Stimulated activated naive B cell treated with anti-CD40 and anti-IgM and Interleukin-4, amounts not matched to agents 10 μg/mL and 1 μg/mL and 100 μg/mL, for 72 hours (primary cell): Measurements from ENCODE around the gene PRRX2.
"Not testable (repeated sequence)": the region's sequence is repeated elsewhere in the genome, so short reads cannot be mapped to it uniquely, and the experiment has no call there.

Experiments used
- ATAC-seq, 2 donors: fragments of 150-1000 bp; cut with Tn5 transposase; replicated peaks; 2 replicates each; pipeline ENCODE4 v1.10.0; 2021; ENCODE audit warnings: moderate library complexity in 1 of 2
- DNase-seq: peaks from one replicate; pipeline ENCODE4 v3.0.0; 2021
- H3K27ac Mint-ChIP-seq: one replicate; pipeline ENCODE4 v1.8.0; 2022; ENCODE audit warnings: mild to moderate bottlenecking, mixed read lengths
- H3K27me3 Mint-ChIP-seq, 2 donors: one replicate each; pipeline ENCODE4 v1.8.0; 2022; ENCODE audit warnings: mixed read lengths in 2 of 2
- H3K36me3 Mint-ChIP-seq, 2 donors: one replicate each; pipeline ENCODE4 v1.8.0; 2022; ENCODE audit warnings: mixed read lengths in 2 of 2, mild to moderate bottlenecking in 1 of 2
- H3K4me1 Mint-ChIP-seq, 2 donors: one replicate each; pipeline ENCODE4 v1.8.0; 2022; ENCODE audit warnings: mixed read lengths in 2 of 2, mild to moderate bottlenecking in 1 of 2
- H3K4me3 Mint-ChIP-seq, 2 donors: one replicate each; pipeline ENCODE4 v1.8.0; 2022; ENCODE audit warnings: mild to moderate bottlenecking in 2 of 2, mixed read lengths in 2 of 2, moderate library complexity in 1 of 2
- H3K9me3 Mint-ChIP-seq, 2 donors: one replicate each; pipeline ENCODE4 v1.8.0; 2022; ENCODE audit warnings: mixed read lengths in 2 of 2, mild to moderate bottlenecking in 1 of 2

Gene PRRX2

GRCh38 chr9:129759319-129759718 lies 93.9 kb downstream of the PRRX2 start:
- Mint-ChIP-seq H3K4me3 (no peak overlapping the region), H3K27ac (no peak overlapping the region), H3K4me1 (peaks cover 9 to 21% of the 10 kb centered on the region in 2 donors), H3K9me3 (no peaks in the 10 kb centered on the region), H3K27me3 (peaks cover 29 to 46% of the 10 kb centered on the region in 2 donors), H3K36me3 (no peaks in the 10 kb centered on the region)
- no peak for DNase-seq
- no peak for ATAC-seq

- DNase-seq (no peak), ATAC-seq (no peak)
- H3K9me3 Mint-ChIP-seq, result no peaks in the 10 kb centered on the region
- no peaks in the 10 kb centered on the region for H3K36me3 Mint-ChIP-seq
- peaks cover 29 to 45% of the 10 kb centered on the region in 2 donors for H3K27me3 Mint-ChIP-seq
- H3K27ac Mint-ChIP-seq, result no peak overlapping the region
- H3K4me1 Mint-ChIP-seq, result peaks cover 9 to 21% of the 10 kb centered on the region in 2 donors
- no peak overlapping the region for H3K4me3 Mint-ChIP-seq
Measured at GRCh38 chr9:129759804-129760502, 94.5 kb downstream of the PRRX2 start.

- not testable (repeated sequence) for H3K4me3 Mint-ChIP-seq, DNase-seq, ATAC-seq, H3K9me3 Mint-ChIP-seq, H3K27ac Mint-ChIP-seq, H3K36me3 Mint-ChIP-seq
- peaks cover 26 to 37% of the 10 kb centered on the region in 2 donors for H3K27me3 Mint-ChIP-seq
- H3K4me1 Mint-ChIP-seq, result peaks cover 9 to 21% of the 10 kb centered on the region in 2 donors
Measured at GRCh38 chr9:129760784-129761183, 95.3 kb downstream of the PRRX2 start.

GRCh38 chr9:129761293-129761900 lies 96.0 kb downstream of the PRRX2 start:
- no peak overlapping the region for H3K4me3 Mint-ChIP-seq

GRCh38 chr9:129761901-129762369 lies 96.5 kb downstream of the PRRX2 start:
- Mint-ChIP-seq H3K36me3 (no peaks in the 10 kb centered on the region), H3K27me3 (peaks cover 29 to 34% of the 10 kb centered on the region in 2 donors), H3K27ac (peak overlapping the region; percentile 65), H3K4me1 (peaks cover 8 to 14% of the 10 kb centered on the region in 2 donors), H3K9me3 (no peaks in the 10 kb centered on the region), H3K4me3 (no peak overlapping the region)
- DNase-seq, result no peak
- ATAC-seq, result no peak

More at GRCh38 chr9:129761293-129761900, 96.0 kb downstream of the PRRX2 start:
- Mint-ChIP-seq H3K9me3 (no peaks in the 10 kb centered on the region), H3K27ac (no peak overlapping the region), H3K36me3 (no peaks in the 10 kb centered on the region), H3K4me1 (peaks cover 9 to 20% of the 10 kb centered on the region in 2 donors), H3K27me3 (peaks cover 26 to 34% of the 10 kb centered on the region in 2 donors)
- no peak for ATAC-seq
- DNase-seq, result no peak

GRCh38 chr9:129762370-129762984 lies 97.0 kb downstream of the PRRX2 start:
- H3K4me1 Mint-ChIP-seq, ATAC-seq, H3K4me3 Mint-ChIP-seq, H3K27ac Mint-ChIP-seq, H3K36me3 Mint-ChIP-seq, H3K9me3 Mint-ChIP-seq, DNase-seq: not testable (repeated sequence)
- H3K27me3 Mint-ChIP-seq, result peaks cover 31 to 34% of the 10 kb centered on the region in 2 donors

- Mint-ChIP-seq H3K9me3 (no peaks in the 10 kb centered on the region), H3K27ac (no peak overlapping the region), H3K27me3 (peaks cover 32 to 34% of the 10 kb centered on the region in 2 donors), H3K36me3 (no peaks in the 10 kb centered on the region), H3K4me1 (peaks cover under 1 to 1% of the 10 kb centered on the region in 2 donors), H3K4me3 (no peak overlapping the region)
- ATAC-seq (no peak), DNase-seq (no peak)
Measured at GRCh38 chr9:129762985-129763926, 97.8 kb downstream of the PRRX2 start.

GRCh38 chr9:129765764-129766317 lies 100.4 kb downstream of the PRRX2 start:
- H3K9me3 Mint-ChIP-seq, result no peaks in the 10 kb centered on the region

GRCh38 chr9:129768486-129768885 lies 103.0 kb downstream of the PRRX2 start:
- Mint-ChIP-seq H3K27ac (no peak overlapping the region), H3K4me3 (no peak overlapping the region), H3K36me3 (no peaks in the 10 kb centered on the region), H3K4me1 (no peaks in the 10 kb centered on the region), H3K9me3 (no peaks in the 10 kb centered on the region), H3K27me3 (peaks cover 15 to 21% of the 10 kb centered on the region in 2 donors)
- ATAC-seq (no peak), DNase-seq (no peak)

More at GRCh38 chr9:129765764-129766317, 100.4 kb downstream of the PRRX2 start:
- no peak overlapping the region for H3K27ac Mint-ChIP-seq
- no peak overlapping the region for H3K4me3 Mint-ChIP-seq
- no peak for DNase-seq
- H3K4me1 Mint-ChIP-seq, result no peaks in the 10 kb centered on the region
- no peaks in the 10 kb centered on the region for H3K36me3 Mint-ChIP-seq
- H3K27me3 Mint-ChIP-seq, result peaks cover 24% of the 10 kb centered on the region in 2 donors
- no peak for ATAC-seq

- DNase-seq (no peak), ATAC-seq (no peak)
- no peaks in the 10 kb centered on the region for H3K4me1 Mint-ChIP-seq
- H3K36me3 Mint-ChIP-seq, result no peaks in the 10 kb centered on the region
- H3K27ac Mint-ChIP-seq, result no peak overlapping the region
- no peaks in the 10 kb centered on the region for H3K9me3 Mint-ChIP-seq
- H3K27me3 Mint-ChIP-seq, result peaks cover 22 to 33% of the 10 kb centered on the region in 2 donors
- H3K4me3 Mint-ChIP-seq, result no peak overlapping the region
Measured at GRCh38 chr9:129769669-129770068, 104.2 kb downstream of the PRRX2 start.

GRCh38 chr9:129770741-129771140 lies 105.3 kb downstream of the PRRX2 start:
- DNase-seq, result no peak
- Mint-ChIP-seq H3K27ac (no peak overlapping the region), H3K4me3 (no peak overlapping the region), H3K9me3 (no peaks in the 10 kb centered on the region), H3K36me3 (no peaks in the 10 kb centered on the region), H3K27me3 (peaks cover 26 to 41% of the 10 kb centered on the region in 2 donors), H3K4me1 (no peaks in the 10 kb centered on the region)
- no peak for ATAC-seq
